Measurements from ENCODE around the gene HKDC1. TPM values are rescaled to one million over a fixed set of nuclear protein-coding genes. Genes with fewer than 3 reads are reported as not detected.

The HKDC1 gene
- total RNA-seq (2022; extraction: Qiagen RNA extraction; ENCODE audit: low read depth) = 17.3 to 24.6 TPM (median 19.4 TPM) in 5 replicates

DNA sequence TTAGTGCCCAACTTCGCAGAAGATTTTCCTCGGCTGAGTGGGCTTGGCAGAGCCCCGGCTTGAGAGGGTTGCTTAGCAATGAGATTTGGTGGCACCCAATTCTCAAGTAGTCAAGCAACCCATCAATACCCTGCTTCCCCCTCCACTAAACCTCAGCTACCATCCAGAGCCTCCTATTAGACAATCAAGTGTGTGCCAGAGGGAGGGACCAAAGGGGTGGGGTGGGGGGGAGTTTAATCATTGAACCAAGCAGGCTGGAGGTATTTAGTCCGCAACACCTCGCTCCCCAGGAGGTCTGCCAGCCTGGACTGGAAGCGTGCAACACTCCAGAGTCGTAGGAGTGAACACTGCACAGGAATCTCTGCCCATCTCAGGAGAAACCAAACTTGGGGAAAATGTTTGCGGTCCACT lies at the start of gene HKDC1:
Gene HKDC1 (plus strand): TSS at position 292 of the 411 bp plus-strand sequence. CDS start 104 bp downstream, at position 396.

DNA sequence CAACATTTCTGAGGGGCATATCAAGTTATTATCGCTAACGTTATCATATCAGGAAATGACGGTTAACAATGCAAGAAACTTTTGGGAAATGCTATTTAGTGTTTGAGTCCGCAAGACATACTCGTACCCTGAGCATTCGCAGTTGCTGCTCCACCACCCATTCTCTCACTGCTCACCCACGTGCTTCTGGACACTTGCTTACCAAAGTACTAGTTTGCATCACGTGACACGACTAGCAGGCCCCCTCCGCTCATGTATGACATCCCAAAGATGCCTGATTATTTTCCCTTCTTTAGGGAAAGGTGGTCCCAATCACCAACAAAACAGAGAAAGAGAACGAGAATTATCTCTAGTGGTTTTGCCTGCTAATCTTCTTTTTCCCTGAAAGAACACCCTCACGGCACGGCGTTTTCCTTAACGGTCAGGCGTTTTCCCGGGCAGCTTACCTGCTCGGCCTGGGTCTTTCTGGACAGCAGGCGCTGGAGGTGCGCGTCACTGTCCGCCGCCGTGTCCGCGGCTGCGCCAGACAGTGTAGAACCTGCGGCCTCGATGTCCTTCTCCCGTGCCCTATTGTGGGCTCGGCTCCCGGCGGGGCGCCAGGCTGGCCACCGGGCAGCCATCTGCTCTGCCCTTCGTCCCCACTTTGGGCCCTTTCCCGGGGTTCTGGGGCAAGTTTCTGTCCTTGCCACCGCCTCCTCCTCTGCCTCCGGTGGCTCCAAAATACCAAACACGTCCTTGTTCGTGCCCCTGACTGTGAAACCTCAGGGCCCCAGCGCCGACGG lies 40.2 kb upstream of the HKDC1 start, which contains the start of gene SUPV3L1:
Gene SUPV3L1 (plus strand): TSS at position 492 of the 782 bp plus-strand sequence. CDS start 58 bp downstream, at position 550.

DNA sequence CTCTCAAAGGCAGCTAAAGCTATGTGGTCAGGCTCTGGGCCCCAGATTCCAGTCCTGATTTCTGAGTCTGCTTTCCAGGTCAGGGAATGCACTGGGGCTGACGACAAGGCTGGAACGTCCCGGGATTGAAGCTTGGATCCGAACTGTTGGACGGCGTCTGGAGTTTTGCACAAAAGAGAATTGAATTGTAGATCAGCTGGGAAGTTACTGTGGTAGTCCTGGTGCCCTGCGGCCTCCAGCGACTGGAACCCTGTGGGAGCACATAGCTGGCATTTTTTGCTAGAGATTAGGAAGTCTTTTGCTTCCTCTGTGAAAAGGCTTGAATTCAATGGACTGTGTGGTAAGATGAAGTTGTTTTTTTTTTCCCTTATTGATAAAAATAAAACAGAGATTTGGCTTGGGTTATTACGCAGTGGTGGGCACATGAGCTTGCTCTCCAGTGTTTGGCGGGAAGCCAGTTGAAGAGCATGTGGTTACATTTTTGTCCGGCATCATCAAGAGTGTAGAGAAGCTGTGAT lies 58.4 kb downstream of the HKDC1 start, which contains the start of gene HK1:
Gene HK1 (plus strand): TSS at position 51 of the 518 bp plus-strand sequence.

Other genes with a start within 250 kb of the HKDC1 start
- gene KIFBP, start 231.5 kb upstream of the HKDC1 start, total RNA-seq (2022; extraction: Qiagen RNA extraction; ENCODE audit: low read depth) = 36.0 to 42.6 TPM (median 38.7 TPM) in 5 replicates
- 53.6 to 76.5 TPM (median 57.6 TPM) in 5 replicates for gene SRGN, start 132.2 kb upstream of the HKDC1 start, total RNA-seq (2022; extraction: Qiagen RNA extraction; ENCODE audit: low read depth)
- 47.4 to 78.3 TPM (median 51.6 TPM) in 5 replicates for gene VPS26A, start 96.2 kb upstream of the HKDC1 start, total RNA-seq (2022; extraction: Qiagen RNA extraction; ENCODE audit: low read depth)
- gene SUPV3L1, start 40.1 kb upstream of the HKDC1 start, total RNA-seq (2022; extraction: Qiagen RNA extraction; ENCODE audit: low read depth) = 35.4 to 39.2 TPM (median 37.9 TPM) in 5 replicates
- gene HK1, start 58.2 kb downstream of the HKDC1 start, total RNA-seq (2022; extraction: Qiagen RNA extraction; ENCODE audit: low read depth) = 34.3 to 44.6 TPM (median 37.8 TPM) in 5 replicates
- gene TACR2, start 196.6 kb downstream of the HKDC1 start, total RNA-seq (2022; extraction: Qiagen RNA extraction; ENCODE audit: low read depth) = 0.14 to 0.17 TPM (median 0.16 TPM) in 4 of 5 replicates, not detected in the other
- gene TSPAN15, start 231.1 kb downstream of the HKDC1 start, total RNA-seq (2022; extraction: Qiagen RNA extraction; ENCODE audit: low read depth) = 85.7 to 107 TPM (median 105 TPM) in 5 replicates